ENCODE data around the gene LYRM4. TPM values are rescaled to one million over a fixed set of nuclear protein-coding genes. Genes with fewer than 3 reads are reported as not detected.
A peak's percentile ranks its signal among the peaks of the same experiment; 100 is the strongest.

LYRM4 gene
- total and polyA plus RNA-seq, 2 donors (not counting 1 experiment from before 2014, with no cell fraction given): 14.5 to 31.9 TPM

GRCh38 chr6:5287205-5287965 is 26.6 kb upstream of the LYRM4 start:
- peak overlapping the region; percentile 58 for H3K4me2 ChIP-seq (ENCODE audit: extremely low read depth, insufficient read depth, low read length)
- H3K79me2 ChIP-seq (ENCODE audit: control insufficient read depth, insufficient read depth, low read length): no peaks in the 10 kb centered on the region
- H4K20me1 ChIP-seq (ENCODE audit: control insufficient read depth, extremely low read depth, insufficient read depth, low read length): peaks cover 1% of the 10 kb centered on the region
- peak; percentile 68 to 69 for DNase-seq (ENCODE audit: low read depth in 2 of 2)
- H3K27me3 ChIP-seq (ENCODE audit: control insufficient read depth, insufficient read depth, low read length): no peaks in the 10 kb centered on the region
- peaks cover 8% of the 10 kb centered on the region for H3K4me1 ChIP-seq (ENCODE audit: control insufficient read depth, extremely low read depth, insufficient read depth, low read length)
- no peak for TF ChIP-seq EZH2 (IDR thresholded peaks at IDR 0.05; ENCODE audit: low read length, missing control alignments)
- TF ChIP-seq CTCF (conservative IDR thresholded peaks at IDR 0.05 in 1 of 2, IDR thresholded peaks at IDR 0.05 in 1 of 2; ENCODE audit: low read depth in 1 of 2, low read length in 2 of 2): peak in 1 of 2 donors; percentile 17
- no peak overlapping the region for H3K27ac ChIP-seq (ENCODE audit: insufficient read depth, low read length)
- peak overlapping the region in 1 of 4 experiments; percentile 23 for H3K4me3 ChIP-seq (replicated peaks in 1 of 4; ENCODE audit: control extremely low read depth in 1 of 4, insufficient read depth in 1 of 4, low read depth in 3 of 4, low read length in 4 of 4)
- no peaks in the 10 kb centered on the region for H3K36me3 ChIP-seq (ENCODE audit: control insufficient read depth, insufficient read depth, low read length)
- H3K9me3 ChIP-seq (ENCODE audit: control insufficient read depth, insufficient read depth, low read depth, low read length): no peaks in the 10 kb centered on the region
- peak overlapping the region; percentile 5 for H2AFZ ChIP-seq (ENCODE audit: low read length)
- H3K9ac ChIP-seq (ENCODE audit: insufficient read depth, low read length): no peak overlapping the region

GRCh38 chr6:5286780-5287179 is 26.0 kb upstream of the LYRM4 start:
- no peaks in the 10 kb centered on the region for H3K27me3 ChIP-seq (ENCODE audit: control insufficient read depth, insufficient read depth, low read length)
- no peak overlapping the region for H3K4me2 ChIP-seq (ENCODE audit: extremely low read depth, insufficient read depth, low read length)
- DNase-seq (ENCODE audit: low read depth in 2 of 2): no peak
- no peak overlapping the region for H2AFZ ChIP-seq (ENCODE audit: low read length)
- H3K36me3 ChIP-seq (ENCODE audit: control insufficient read depth, insufficient read depth, low read length): no peaks in the 10 kb centered on the region
- TF ChIP-seq CTCF (conservative IDR thresholded peaks at IDR 0.05 in 1 of 2, IDR thresholded peaks at IDR 0.05 in 1 of 2; ENCODE audit: low read depth in 1 of 2, low read length in 2 of 2): no peak
- no peak for TF ChIP-seq EZH2 (IDR thresholded peaks at IDR 0.05; ENCODE audit: low read length, missing control alignments)
- H4K20me1 ChIP-seq (ENCODE audit: control insufficient read depth, extremely low read depth, insufficient read depth, low read length): peaks cover 1% of the 10 kb centered on the region
- H3K27ac ChIP-seq (ENCODE audit: insufficient read depth, low read length): no peak overlapping the region
- H3K4me3 ChIP-seq (replicated peaks in 1 of 4; ENCODE audit: control extremely low read depth in 1 of 4, insufficient read depth in 1 of 4, low read depth in 3 of 4, low read length in 4 of 4): no peak overlapping the region
- no peaks in the 10 kb centered on the region for H3K9me3 ChIP-seq (ENCODE audit: control insufficient read depth, insufficient read depth, low read depth, low read length)
- H3K4me1 ChIP-seq (ENCODE audit: control insufficient read depth, extremely low read depth, insufficient read depth, low read length): peaks cover 8% of the 10 kb centered on the region
- no peaks in the 10 kb centered on the region for H3K79me2 ChIP-seq (ENCODE audit: control insufficient read depth, insufficient read depth, low read length)
- no peak overlapping the region for H3K9ac ChIP-seq (ENCODE audit: insufficient read depth, low read length)

- Histone ChIP-seq H4K20me1 (ENCODE audit: control insufficient read depth, extremely low read depth, insufficient read depth, low read length) (no peaks in the 10 kb centered on the region), H3K27ac (ENCODE audit: insufficient read depth, low read length) (no peak overlapping the region), H2AFZ (ENCODE audit: low read length) (no peak overlapping the region), H3K9me3 (ENCODE audit: control insufficient read depth, insufficient read depth, low read depth, low read length) (no peaks in the 10 kb centered on the region), H3K4me2 (ENCODE audit: extremely low read depth, insufficient read depth, low read length) (no peak overlapping the region), H3K4me1 (ENCODE audit: control insufficient read depth, extremely low read depth, insufficient read depth, low read length) (peaks cover 8% of the 10 kb centered on the region), H3K27me3 (ENCODE audit: control insufficient read depth, insufficient read depth, low read length) (no peaks in the 10 kb centered on the region), H3K79me2 (ENCODE audit: control insufficient read depth, insufficient read depth, low read length) (no peaks in the 10 kb centered on the region), H3K4me3 (replicated peaks in 1 of 4; ENCODE audit: control extremely low read depth in 1 of 4, insufficient read depth in 1 of 4, low read depth in 3 of 4, low read length in 4 of 4) (no peak overlapping the region), H3K36me3 (ENCODE audit: control insufficient read depth, insufficient read depth, low read length) (no peaks in the 10 kb centered on the region), H3K9ac (ENCODE audit: insufficient read depth, low read length) (no peak overlapping the region)
- TF ChIP-seq EZH2 (IDR thresholded peaks at IDR 0.05; ENCODE audit: low read length, missing control alignments) (no peak), CTCF (conservative IDR thresholded peaks at IDR 0.05 in 1 of 2, IDR thresholded peaks at IDR 0.05 in 1 of 2; ENCODE audit: low read depth in 1 of 2, low read length in 2 of 2) (no peak)
- DNase-seq (ENCODE audit: low read depth in 2 of 2): no peak
Observed at GRCh38 chr6:5285526-5285925, 24.8 kb upstream of the LYRM4 start.
